Measurements from ENCODE around the gene BMAL1.
A peak's percentile ranks its signal among the peaks of the same experiment; 100 is the strongest.

The BMAL1 gene

DNA sequence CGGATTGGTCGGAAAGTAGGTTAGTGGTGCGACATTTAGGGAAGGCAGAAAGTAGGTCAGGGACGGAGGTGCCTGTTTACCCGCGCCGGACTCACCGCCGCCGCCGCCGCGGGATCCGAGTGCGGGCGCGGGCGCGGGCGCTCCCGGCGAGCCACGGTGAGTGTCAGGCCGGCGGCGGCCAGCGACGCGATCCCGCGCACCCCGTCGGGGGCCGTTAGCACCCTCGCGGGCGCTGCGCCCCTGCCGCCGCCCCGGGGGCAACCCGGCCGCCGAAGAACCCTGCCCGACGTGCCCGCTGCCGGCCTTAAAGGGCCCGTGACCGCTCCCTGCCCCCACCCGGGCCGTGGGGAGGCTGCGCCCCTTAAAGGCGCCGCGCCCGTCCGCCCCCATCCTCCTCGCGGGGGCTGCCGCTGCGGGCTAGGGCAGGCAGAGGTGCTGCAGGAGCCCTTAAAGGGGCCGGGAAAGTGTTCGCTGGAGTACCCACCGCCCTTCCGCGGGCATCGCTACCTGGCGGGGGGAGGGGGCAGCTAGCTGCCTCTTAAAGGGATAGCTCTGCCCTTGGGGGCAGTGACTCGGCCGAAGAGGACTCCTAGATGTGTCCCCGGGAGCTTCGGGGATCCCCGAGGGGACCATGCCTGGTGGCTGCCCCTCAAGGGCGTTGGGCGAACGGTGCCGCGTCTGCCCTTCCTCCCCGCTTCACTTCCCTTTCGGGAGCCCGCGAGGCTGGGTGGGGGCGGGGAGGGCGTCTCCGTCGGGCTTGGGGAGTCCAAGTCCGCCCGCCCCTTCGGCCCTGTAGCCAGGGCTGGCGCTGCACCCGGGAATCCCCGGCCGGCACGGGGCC lies at the start of gene BMAL1:
BMAL1 (plus strand) TSS at position 23 of the 841 bp plus-strand sequence. CDS start 76,519 bp downstream, outside the sequence.
- TF ChIP-seq, protein P1, sequence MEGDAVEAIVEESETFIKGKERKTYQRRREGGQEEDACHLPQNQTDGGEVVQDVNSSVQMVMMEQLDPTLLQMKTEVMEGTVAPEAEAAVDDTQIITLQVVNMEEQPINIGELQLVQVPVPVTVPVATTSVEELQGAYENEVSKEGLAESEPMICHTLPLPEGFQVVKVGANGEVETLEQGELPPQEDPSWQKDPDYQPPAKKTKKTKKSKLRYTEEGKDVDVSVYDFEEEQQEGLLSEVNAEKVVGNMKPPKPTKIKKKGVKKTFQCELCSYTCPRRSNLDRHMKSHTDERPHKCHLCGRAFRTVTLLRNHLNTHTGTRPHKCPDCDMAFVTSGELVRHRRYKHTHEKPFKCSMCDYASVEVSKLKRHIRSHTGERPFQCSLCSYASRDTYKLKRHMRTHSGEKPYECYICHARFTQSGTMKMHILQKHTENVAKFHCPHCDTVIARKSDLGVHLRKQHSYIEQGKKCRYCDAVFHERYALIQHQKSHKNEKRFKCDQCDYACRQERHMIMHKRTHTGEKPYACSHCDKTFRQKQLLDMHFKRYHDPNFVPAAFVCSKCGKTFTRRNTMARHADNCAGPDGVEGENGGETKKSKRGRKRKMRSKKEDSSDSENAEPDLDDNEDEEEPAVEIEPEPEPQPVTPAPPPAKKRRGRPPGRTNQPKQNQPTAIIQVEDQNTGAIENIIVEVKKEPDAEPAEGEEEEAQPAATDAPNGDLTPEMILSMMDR (IDR thresholded peaks at IDR 0.05; ENCODE audit: low read depth, low read length, missing control alignments) = no peak
- no peak for DNase-seq (ENCODE audit: extremely low read depth, low read depth)

DNA sequence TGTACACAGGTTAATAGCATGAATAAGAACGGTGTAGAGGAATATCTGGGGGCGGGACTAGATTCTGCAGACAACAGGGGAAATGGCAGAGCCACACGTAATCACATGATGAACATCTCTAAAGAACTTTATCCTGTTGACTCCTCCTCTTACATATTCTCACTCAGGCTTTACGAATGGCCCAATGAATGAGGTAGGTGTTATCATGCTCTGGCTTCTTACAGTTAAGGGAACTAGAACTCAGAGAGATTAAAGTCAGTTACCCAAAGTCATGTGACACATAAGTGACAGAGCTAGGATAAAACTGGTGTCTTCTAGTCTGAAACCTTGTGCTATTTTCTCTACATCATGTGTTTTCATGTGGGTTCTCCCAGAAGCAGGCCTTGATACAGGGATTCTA lies 49.0 kb upstream of the BMAL1 start:
- DNase-seq (ENCODE audit: extremely low read depth, low read depth) = no peak
- no peak overlapping the region for H3K4me3 ChIP-seq (replicated peaks; ENCODE audit: low read depth, low read length)
- TF ChIP-seq, protein P1 (IDR thresholded peaks at IDR 0.05; ENCODE audit: low read depth, low read length, missing control alignments) = no peak

More for the DNA sequence above, at the start of gene BMAL1:
- H3K4me3 ChIP-seq (replicated peaks; ENCODE audit: low read depth, low read length) = peak within 1 kb of the TSS; percentile 66

DNA sequence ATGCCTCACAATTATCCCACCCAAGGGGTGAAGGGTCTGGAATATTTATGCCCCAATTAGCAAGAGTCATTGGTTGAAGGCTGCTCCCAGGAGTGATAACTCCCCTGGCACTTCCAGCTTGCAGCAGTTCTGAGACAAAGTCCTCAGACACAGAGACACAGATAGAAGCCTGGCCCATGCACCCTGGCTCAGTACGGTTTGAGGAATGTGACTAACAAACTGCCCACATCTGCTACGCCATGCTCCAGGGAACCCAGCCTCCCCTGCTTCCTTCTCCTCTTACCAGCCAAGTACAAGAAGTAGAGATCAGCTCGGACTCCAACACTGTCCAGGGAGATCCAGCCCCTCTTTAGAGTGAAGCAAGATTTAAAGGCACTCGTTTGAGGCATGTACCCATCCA lies 48.5 kb upstream of the BMAL1 start:
- TF ChIP-seq, protein P1 (IDR thresholded peaks at IDR 0.05; ENCODE audit: low read depth, low read length, missing control alignments) = no peak
- H3K4me3 ChIP-seq (replicated peaks; ENCODE audit: low read depth, low read length) = no peak overlapping the region
- DNase-seq (ENCODE audit: extremely low read depth, low read depth) = no peak

DNA sequence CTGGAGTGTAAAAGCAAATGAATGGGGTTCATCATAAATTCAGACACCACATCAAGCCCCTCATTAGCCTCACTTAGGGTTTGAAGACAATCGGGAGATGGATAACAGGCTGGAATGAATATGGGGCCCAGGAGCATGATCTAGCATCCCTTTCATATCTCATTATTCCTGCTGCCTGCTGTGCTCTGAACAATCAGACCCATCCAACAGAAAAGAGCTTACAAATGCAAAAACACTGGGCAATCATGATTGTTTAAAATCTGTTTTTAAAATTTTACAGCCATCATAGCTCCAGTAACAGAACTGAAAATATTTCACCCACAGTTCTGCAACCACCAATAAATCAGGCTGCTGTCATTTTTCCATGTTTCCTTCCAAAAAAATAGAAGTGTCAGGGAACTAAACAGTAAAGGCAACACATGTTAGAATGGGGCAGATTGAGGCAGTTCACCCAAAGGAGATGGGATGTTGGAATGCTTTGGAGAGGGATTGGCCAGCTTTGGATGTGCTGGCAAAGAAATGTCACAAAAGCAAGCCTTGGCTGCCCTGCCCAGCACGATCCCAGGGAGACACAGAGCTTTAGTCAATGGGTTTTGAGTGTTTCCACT lies 47.8 kb upstream of the BMAL1 start:
- H3K4me3 ChIP-seq (replicated peaks; ENCODE audit: low read depth, low read length) = no peak overlapping the region
- no peak for DNase-seq (ENCODE audit: extremely low read depth, low read depth)
- TF ChIP-seq, protein P1 (IDR thresholded peaks at IDR 0.05; ENCODE audit: low read depth, low read length, missing control alignments) = no peak

DNA sequence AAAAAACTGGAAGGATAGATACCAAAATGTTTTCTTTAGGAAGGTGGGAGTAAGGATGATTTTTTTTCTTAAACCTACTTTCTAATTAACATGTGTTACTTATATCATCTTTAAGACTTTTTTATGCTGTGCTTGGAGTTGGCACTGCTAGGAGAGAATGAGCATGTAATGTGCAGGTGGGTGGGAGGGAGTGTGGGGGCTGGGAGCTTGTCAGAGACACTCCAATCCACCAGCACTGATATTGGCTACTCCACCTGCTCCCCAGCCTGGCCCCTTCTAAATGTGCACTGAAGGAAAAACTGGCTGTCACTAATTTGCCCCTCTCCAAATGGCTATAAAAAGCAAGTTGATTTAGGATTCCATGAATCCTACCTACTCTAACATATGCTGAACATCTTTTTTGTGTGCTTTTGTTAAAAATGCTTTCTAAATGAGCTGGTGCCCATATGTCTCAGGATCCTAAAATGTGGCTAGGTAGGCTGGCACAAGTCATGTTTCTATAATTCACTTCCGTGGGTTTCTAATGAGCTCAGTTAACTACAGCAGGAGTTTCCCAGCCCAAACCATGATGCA lies 44.3 kb upstream of the BMAL1 start:
- DNase-seq (ENCODE audit: extremely low read depth, low read depth) = no peak
- no peak overlapping the region for H3K4me3 ChIP-seq (replicated peaks; ENCODE audit: low read depth, low read length)
- TF ChIP-seq, protein P1 (IDR thresholded peaks at IDR 0.05; ENCODE audit: low read depth, low read length, missing control alignments) = no peak

DNA sequence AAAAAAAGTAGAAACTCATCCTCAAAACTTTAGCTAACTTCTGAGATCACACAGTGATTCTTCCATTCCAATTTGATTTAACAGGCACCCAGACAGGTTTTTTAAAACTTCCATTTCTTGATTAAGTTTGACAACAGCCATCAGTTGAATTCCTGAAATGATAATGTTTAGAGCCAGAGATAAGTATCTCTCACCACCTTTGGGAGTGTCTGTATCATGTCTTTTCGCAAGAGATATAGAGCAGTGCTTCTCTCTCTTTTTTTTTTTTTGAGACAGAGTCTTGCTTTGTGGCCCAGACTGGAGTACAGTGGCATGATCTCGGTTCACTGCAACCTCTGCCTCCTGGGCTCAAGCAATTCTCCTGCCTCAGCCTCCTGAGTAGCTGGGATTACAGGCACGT lies 41.7 kb upstream of the BMAL1 start:
- TF ChIP-seq, protein P1 (IDR thresholded peaks at IDR 0.05; ENCODE audit: low read depth, low read length, missing control alignments) = no peak
- no peak for DNase-seq (ENCODE audit: extremely low read depth, low read depth)
- no peak overlapping the region for H3K4me3 ChIP-seq (replicated peaks; ENCODE audit: low read depth, low read length)

Measured in HFF-Myc (cell line).